ENCODE measurements around the gene RCAN2. TPM values are rescaled to one million over a fixed set of nuclear protein-coding genes. Genes with fewer than 3 reads are reported as not detected.

The RCAN2 gene
- polyA plus RNA-seq, 1 donor from 2014 or later, result 37.4 TPM

GRCh38 chr6:46273911-46274310, 217.3 kb downstream of the RCAN2 start:
- no peak overlapping the region for H3K27ac ChIP-seq (ENCODE audit: low read length)
- H3K4me2 ChIP-seq (ENCODE audit: low read length), result no peak overlapping the region
- H4K20me1 ChIP-seq (ENCODE audit: insufficient read depth), result no peaks in the 10 kb centered on the region
- TF ChIP-seq EZH2 (IDR thresholded peaks at IDR 0.05; ENCODE audit: borderline replicate concordance, insufficient read depth, low read length, poor library complexity, severe bottlenecking) (no peak), POLR2AphosphoS5 (IDR thresholded peaks at IDR 0.05) (no peak), RAD21 (conservative IDR thresholded peaks at IDR 0.05) (no peak), EP300 (conservative IDR thresholded peaks at IDR 0.05; ENCODE audit: poor library complexity, severe bottlenecking) (no peak), MXI1 (conservative IDR thresholded peaks at IDR 0.05; ENCODE audit: poor library complexity, severe bottlenecking) (no peak), TAF1 (IDR thresholded peaks at IDR 0.05; ENCODE audit: low read depth) (no peak), CTCF (IDR thresholded peaks at IDR 0.05; ENCODE audit: poor library complexity, severe bottlenecking) (no peak)
- no peaks in the 10 kb centered on the region for H3F3A ChIP-seq (ENCODE audit: insufficient read depth, low read length, poor library complexity, severe bottlenecking)
- no peaks in the 10 kb centered on the region for H3K27me3 ChIP-seq (ENCODE audit: insufficient read depth, low read depth, low read length)
- no peak overlapping the region for H3K4me3 ChIP-seq (ENCODE audit: low read length)
- H2AFZ ChIP-seq (ENCODE audit: low read depth, low read length), result no peak overlapping the region
- H3K9me2 ChIP-seq (ENCODE audit: insufficient read depth, low read length), result no peaks in the 10 kb centered on the region
- H3K36me3 ChIP-seq (ENCODE audit: insufficient read depth, low read length), result no peaks in the 10 kb centered on the region
- H3K79me2 ChIP-seq (replicated peaks; ENCODE audit: insufficient read depth, low read length), result no peaks in the 10 kb centered on the region
- no peak overlapping the region for H3K9ac ChIP-seq (ENCODE audit: low read length)
- H3K9me3 ChIP-seq (ENCODE audit: low read length), result no peaks in the 10 kb centered on the region

DNA sequence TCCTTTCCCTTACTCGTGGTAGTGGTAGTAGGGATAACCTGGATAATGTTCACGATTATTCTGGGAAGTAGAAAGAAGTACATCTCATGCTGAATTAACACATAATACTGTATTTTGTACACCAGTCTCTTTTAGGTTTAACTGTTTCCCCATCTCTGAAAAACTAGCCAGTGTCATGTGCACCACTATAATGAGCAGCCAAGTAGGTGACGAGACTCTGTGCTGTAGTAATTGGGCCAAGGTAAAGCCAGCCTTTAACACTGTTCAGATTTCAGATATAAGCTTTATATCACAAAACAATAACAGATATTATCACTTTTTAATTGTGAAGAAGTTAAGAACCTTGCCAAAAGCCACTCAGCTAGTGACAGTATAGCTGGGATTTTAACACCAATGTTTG, 219.5 kb downstream of the RCAN2 start:
- Histone ChIP-seq H3K9me2 (ENCODE audit: insufficient read depth, low read length) (no peaks in the 10 kb centered on the region), H3K27me3 (ENCODE audit: insufficient read depth, low read depth, low read length) (no peaks in the 10 kb centered on the region), H3K4me3 (ENCODE audit: low read length) (no peak overlapping the region), H4K20me1 (ENCODE audit: insufficient read depth) (no peaks in the 10 kb centered on the region), H3K9me3 (ENCODE audit: low read length) (no peaks in the 10 kb centered on the region), H3K27ac (ENCODE audit: low read length) (no peak overlapping the region), H3F3A (ENCODE audit: insufficient read depth, low read length, poor library complexity, severe bottlenecking) (no peaks in the 10 kb centered on the region), H3K79me2 (replicated peaks; ENCODE audit: insufficient read depth, low read length) (no peaks in the 10 kb centered on the region), H2AFZ (ENCODE audit: low read depth, low read length) (no peak overlapping the region), H3K4me2 (ENCODE audit: low read length) (no peak overlapping the region), H3K36me3 (ENCODE audit: insufficient read depth, low read length) (no peaks in the 10 kb centered on the region), H3K9ac (ENCODE audit: low read length) (no peak overlapping the region)
- no peak for TF ChIP-seq REST (IDR thresholded peaks at IDR 0.05; ENCODE audit: borderline replicate concordance)
- no peak for TF ChIP-seq EP300 (conservative IDR thresholded peaks at IDR 0.05; ENCODE audit: poor library complexity, severe bottlenecking)
- no peak for TF ChIP-seq SMC3 (conservative IDR thresholded peaks at IDR 0.05; ENCODE audit: poor library complexity)
- no peak for TF ChIP-seq POLR2AphosphoS5 (IDR thresholded peaks at IDR 0.05)
- TF ChIP-seq RAD21 (conservative IDR thresholded peaks at IDR 0.05), result no peak
- TF ChIP-seq MXI1 (conservative IDR thresholded peaks at IDR 0.05; ENCODE audit: poor library complexity, severe bottlenecking), result no peak
- no peak for TF ChIP-seq EZH2 (IDR thresholded peaks at IDR 0.05; ENCODE audit: borderline replicate concordance, insufficient read depth, low read length, poor library complexity, severe bottlenecking)
